ENCODE measurements around the gene ATIC.

Gene ATIC

DNA sequence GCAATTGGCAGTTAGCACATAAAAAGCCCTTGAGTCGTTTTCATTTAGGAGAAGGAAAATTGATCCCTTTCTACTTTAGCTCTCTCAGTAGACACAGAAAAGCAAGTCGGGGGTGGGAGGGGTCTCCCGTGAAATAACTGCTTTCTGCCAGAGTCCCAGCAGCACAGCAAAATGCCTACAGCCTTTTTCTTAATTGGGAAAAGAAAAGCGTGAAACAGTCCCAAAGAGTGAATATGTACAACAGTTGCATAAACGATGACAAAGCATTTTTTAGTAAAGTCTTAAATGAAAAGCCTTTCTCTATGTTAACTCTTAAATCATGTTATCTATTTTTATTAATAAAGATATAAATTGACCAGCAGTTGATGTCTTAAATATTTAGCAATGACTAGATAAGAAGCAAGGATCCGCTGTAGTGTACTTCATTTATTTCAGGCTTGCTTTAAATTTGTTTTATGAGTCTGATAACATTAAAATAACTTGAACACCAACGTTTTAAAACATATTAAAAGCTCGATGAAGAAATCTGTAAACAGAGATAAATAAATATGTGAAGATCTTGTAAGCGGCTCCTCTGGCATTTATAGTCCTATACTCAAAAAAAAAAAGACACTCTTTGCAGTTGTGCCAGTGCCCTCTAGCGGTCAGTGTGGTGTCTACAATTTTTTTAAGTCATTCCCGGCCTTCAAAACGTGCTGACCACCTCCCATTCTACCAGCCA, 42.3 kb upstream of the ATIC start:
- peak; percentile 84 for TF ChIP-seq RAD21 (IDR thresholded peaks at IDR 0.05; ENCODE audit: low read depth)
- TF ChIP-seq CEBPB (IDR thresholded peaks at IDR 0.05): no peak

DNA sequence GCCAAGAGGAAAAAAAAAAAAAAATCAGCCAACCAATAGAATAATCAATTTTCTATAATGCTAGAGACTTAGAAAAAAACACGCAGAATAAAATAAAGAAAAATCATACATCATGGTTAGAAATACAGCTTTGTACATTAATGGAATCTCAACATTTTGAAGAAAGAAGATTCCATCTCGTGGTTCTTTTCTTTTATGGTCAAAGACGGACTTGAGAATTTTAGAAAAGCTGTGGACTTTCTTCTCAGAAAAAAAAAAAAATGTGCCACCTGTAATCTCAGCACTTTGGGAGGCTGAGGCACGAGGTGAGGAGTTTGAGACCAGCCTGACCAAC, 41.8 kb upstream of the ATIC start:
- TF ChIP-seq YY1 (IDR thresholded peaks at IDR 0.05; ENCODE audit: low read depth) (no peak), CEBPB (IDR thresholded peaks at IDR 0.05) (no peak), ZBTB7A (IDR thresholded peaks at IDR 0.05; ENCODE audit: low read depth) (no peak), FOXM1 (IDR thresholded peaks at IDR 0.05; ENCODE audit: borderline replicate concordance, low read depth) (no peak), TEAD4 (IDR thresholded peaks at IDR 0.05) (no peak), TCF12 (IDR thresholded peaks at IDR 0.05; ENCODE audit: low read depth) (no peak), CREB1 (IDR thresholded peaks at IDR 0.05; ENCODE audit: low read depth) (no peak), EGR1 (IDR thresholded peaks at IDR 0.05) (no peak), RAD21 (IDR thresholded peaks at IDR 0.05; ENCODE audit: low read depth) (no peak)
- TF ChIP-seq, protein P1, sequence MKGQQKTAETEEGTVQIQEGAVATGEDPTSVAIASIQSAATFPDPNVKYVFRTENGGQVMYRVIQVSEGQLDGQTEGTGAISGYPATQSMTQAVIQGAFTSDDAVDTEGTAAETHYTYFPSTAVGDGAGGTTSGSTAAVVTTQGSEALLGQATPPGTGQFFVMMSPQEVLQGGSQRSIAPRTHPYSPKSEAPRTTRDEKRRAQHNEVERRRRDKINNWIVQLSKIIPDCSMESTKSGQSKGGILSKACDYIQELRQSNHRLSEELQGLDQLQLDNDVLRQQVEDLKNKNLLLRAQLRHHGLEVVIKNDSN (IDR thresholded peaks at IDR 0.05): no peak
- TF ChIP-seq, protein P2, sequence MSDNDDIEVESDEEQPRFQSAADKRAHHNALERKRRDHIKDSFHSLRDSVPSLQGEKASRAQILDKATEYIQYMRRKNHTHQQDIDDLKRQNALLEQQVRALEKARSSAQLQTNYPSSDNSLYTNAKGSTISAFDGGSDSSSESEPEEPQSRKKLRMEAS (IDR thresholded peaks at IDR 0.05): no peak

DNA sequence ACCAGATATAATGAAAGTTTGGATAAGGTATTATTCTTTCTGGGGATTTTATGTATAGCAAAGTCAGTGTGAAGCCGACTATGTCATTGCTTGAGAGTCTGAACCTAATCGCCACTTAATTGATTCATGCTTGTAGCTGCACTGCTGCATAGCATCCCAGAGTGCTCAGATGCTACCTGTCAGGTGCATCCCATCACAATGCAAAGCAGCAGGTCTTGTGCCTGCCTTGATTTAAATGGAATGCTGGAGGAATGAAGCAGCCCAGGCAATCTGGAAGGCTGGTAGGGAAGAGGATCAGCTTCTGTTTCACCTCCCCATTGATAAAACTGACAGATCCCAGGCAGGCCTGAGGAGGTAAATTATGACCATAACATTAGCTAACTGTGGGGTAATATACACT, 40.4 kb upstream of the ATIC start:
- TF ChIP-seq, protein P1 (IDR thresholded peaks at IDR 0.05): no peak
- no peak for TF ChIP-seq TEAD4 (IDR thresholded peaks at IDR 0.05)
- TF ChIP-seq TAF1 (IDR thresholded peaks at IDR 0.05; ENCODE audit: low read depth): no peak
- no peak for TF ChIP-seq CREB1 (IDR thresholded peaks at IDR 0.05; ENCODE audit: low read depth)

DNA sequence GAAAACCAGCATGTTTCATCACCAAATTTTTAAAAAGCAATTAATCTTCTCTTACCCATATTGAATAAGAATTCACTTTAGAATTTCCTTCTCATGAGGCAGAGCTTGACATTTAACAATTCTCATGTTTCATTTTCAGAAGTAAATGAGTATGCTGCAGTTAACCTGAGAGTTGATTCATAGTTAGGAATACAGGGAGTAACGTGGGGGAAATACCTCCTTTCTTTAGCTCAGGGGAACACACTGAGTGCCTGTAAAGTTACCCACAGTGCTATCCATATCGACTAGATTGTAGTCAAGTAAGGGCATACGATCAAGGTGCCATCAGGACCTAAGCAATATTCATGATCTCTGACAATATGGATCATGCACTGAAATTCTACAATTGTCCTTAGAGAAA, 38.9 kb upstream of the ATIC start:
- TF ChIP-seq ZBTB7A (IDR thresholded peaks at IDR 0.05; ENCODE audit: low read depth) (no peak), CEBPB (IDR thresholded peaks at IDR 0.05) (no peak), TEAD4 (IDR thresholded peaks at IDR 0.05) (no peak), FOXM1 (IDR thresholded peaks at IDR 0.05; ENCODE audit: borderline replicate concordance, low read depth) (no peak)
- TF ChIP-seq, protein P2 (IDR thresholded peaks at IDR 0.05): no peak

DNA sequence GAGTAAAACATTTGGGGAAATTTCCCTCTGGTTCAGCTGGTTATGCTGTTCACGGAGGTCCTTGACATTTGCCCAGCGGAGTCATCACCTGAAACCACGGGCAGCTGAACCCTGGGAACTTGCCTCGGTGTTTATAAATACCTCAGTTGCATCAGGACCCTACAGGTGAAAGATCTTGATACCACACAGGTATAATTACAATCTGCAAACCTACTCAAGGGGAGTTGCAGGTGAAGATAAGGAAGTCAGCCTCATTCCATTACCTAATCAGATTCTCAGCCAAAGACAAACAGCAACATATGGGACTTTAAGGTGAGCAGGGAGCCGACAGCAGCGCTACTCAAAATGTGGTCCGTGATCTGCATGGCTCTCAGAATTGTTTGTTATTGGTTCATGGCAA, 37.0 kb upstream of the ATIC start:
- TF ChIP-seq YY1 (IDR thresholded peaks at IDR 0.05; ENCODE audit: low read depth): no peak
- TF ChIP-seq, protein P2 (IDR thresholded peaks at IDR 0.05): no peak

DNA sequence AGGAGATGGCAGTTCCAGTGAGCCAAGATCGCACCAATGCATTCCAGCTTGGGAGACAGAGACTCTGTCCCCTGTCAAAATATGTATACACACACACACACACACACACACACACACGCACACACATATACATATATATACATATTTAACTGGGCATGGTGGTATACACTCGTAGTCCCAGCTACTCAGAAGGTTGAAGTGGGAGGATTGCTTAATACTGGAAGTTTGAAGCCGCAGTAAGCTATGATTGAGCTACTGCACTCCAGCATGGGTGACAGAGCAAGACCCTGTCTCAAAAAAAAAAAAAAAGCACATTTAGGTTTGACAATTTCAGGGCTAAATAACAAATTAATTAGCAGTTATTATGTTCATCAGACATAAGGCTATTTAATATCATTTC, 36.0 kb upstream of the ATIC start:
- TF ChIP-seq YY1 (IDR thresholded peaks at IDR 0.05; ENCODE audit: low read depth) (no peak), EGR1 (IDR thresholded peaks at IDR 0.05) (no peak), NFIC (IDR thresholded peaks at IDR 0.05) (no peak), EP300 (IDR thresholded peaks at IDR 0.05; ENCODE audit: borderline replicate concordance) (no peak), TEAD4 (IDR thresholded peaks at IDR 0.05) (no peak), TCF12 (IDR thresholded peaks at IDR 0.05; ENCODE audit: low read depth) (no peak), FOXM1 (IDR thresholded peaks at IDR 0.05; ENCODE audit: borderline replicate concordance, low read depth) (no peak), CREB1 (IDR thresholded peaks at IDR 0.05; ENCODE audit: low read depth) (no peak), ZBTB7A (IDR thresholded peaks at IDR 0.05; ENCODE audit: low read depth) (no peak)
- TF ChIP-seq, protein P1 (IDR thresholded peaks at IDR 0.05): no peak
- TF ChIP-seq, protein P2 (IDR thresholded peaks at IDR 0.05): no peak

DNA sequence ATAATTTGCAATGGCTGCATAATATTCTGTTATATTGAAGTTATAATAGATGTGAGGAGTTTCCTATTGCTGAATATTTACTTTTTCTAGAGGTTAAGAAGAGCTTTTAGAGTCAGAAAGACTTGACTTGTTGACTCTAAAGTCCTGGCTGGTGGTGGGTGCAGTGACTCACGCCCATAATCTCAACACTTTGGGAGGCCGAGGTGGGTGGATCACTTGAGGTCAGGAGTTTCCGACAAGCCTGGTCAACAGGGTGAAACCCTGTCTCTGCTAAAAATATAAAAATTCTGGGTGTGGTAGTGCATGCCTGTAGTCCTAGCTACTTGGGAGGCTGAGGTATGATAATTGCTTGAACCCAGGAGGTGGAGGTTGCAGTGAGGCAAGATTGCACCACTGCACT, 33.9 kb upstream of the ATIC start:
- no peak for TF ChIP-seq RAD21 (IDR thresholded peaks at IDR 0.05; ENCODE audit: low read depth)
- TF ChIP-seq, protein P1 (IDR thresholded peaks at IDR 0.05): no peak
- no peak for TF ChIP-seq EP300 (IDR thresholded peaks at IDR 0.05; ENCODE audit: borderline replicate concordance)
- no peak for TF ChIP-seq FOXM1 (IDR thresholded peaks at IDR 0.05; ENCODE audit: borderline replicate concordance, low read depth)
- TF ChIP-seq TAF1 (IDR thresholded peaks at IDR 0.05; ENCODE audit: low read depth): no peak
- no peak for TF ChIP-seq CEBPB (IDR thresholded peaks at IDR 0.05)
- no peak for TF ChIP-seq YY1 (IDR thresholded peaks at IDR 0.05; ENCODE audit: low read depth)
- no peak for TF ChIP-seq EGR1 (IDR thresholded peaks at IDR 0.05)
- TF ChIP-seq NFIC (IDR thresholded peaks at IDR 0.05): no peak
- TF ChIP-seq TCF12 (IDR thresholded peaks at IDR 0.05; ENCODE audit: low read depth): no peak
- TF ChIP-seq CREB1 (IDR thresholded peaks at IDR 0.05; ENCODE audit: low read depth): no peak
- TF ChIP-seq, protein P3, sequence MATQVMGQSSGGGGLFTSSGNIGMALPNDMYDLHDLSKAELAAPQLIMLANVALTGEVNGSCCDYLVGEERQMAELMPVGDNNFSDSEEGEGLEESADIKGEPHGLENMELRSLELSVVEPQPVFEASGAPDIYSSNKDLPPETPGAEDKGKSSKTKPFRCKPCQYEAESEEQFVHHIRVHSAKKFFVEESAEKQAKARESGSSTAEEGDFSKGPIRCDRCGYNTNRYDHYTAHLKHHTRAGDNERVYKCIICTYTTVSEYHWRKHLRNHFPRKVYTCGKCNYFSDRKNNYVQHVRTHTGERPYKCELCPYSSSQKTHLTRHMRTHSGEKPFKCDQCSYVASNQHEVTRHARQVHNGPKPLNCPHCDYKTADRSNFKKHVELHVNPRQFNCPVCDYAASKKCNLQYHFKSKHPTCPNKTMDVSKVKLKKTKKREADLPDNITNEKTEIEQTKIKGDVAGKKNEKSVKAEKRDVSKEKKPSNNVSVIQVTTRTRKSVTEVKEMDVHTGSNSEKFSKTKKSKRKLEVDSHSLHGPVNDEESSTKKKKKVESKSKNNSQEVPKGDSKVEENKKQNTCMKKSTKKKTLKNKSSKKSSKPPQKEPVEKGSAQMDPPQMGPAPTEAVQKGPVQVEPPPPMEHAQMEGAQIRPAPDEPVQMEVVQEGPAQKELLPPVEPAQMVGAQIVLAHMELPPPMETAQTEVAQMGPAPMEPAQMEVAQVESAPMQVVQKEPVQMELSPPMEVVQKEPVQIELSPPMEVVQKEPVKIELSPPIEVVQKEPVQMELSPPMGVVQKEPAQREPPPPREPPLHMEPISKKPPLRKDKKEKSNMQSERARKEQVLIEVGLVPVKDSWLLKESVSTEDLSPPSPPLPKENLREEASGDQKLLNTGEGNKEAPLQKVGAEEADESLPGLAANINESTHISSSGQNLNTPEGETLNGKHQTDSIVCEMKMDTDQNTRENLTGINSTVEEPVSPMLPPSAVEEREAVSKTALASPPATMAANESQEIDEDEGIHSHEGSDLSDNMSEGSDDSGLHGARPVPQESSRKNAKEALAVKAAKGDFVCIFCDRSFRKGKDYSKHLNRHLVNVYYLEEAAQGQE (IDR thresholded peaks at IDR 0.05; ENCODE audit: low read depth): no peak
- no peak for TF ChIP-seq ZBTB7A (IDR thresholded peaks at IDR 0.05; ENCODE audit: low read depth)
- no peak for TF ChIP-seq TEAD4 (IDR thresholded peaks at IDR 0.05)
- TF ChIP-seq, protein P2 (IDR thresholded peaks at IDR 0.05): no peak

Data from Ishikawa (cell line).